HG03045 (cell line): Measurements from ENCODE around the gene ARMH3.

ENCODE experiments used
- ATAC-seq: cut with Tn5 transposase; IDR thresholded peaks from one replicate; pipeline ENCODE4 v1.9.1; 2021; ENCODE audit warnings: mild to moderate bottlenecking, moderate library complexity; ENCODE audit not compliant: unreplicated experiment

ARMH3 gene

GRCh38 chr10:101816376-101816775 is 239.6 kb downstream of the ARMH3 start:
- ATAC-seq: no peak

DNA sequence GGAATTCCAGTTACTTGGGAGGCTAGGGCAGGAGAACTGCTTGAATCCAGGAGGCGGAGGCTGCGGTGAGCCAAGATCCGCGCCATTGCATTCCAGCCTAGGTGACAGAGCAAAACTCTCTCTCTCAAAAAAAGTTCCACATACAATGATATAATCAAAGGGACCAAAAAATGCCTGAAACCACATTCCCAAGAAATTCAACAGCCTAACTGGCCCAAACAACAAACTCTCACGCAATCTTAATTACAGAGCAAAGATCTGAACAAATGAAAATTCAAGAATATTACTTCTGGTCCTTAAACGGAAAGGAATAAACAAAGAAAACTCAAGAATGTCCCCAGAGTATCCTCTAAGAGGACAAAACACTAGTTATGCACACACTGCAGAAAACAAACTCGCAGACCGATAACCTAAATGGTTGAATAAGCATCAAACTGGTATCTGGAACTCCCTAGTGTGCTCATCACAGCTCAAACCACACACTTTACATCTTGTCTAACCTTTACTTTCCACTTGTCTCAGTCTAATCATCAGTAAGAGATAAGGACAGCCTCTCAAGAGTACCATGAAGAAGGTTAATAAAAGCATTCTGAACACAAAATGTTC is 241.4 kb downstream of the ARMH3 start:
- ATAC-seq: no peak

- ATAC-seq: no peak
Measured at GRCh38 chr10:101812606-101813005, 243.4 kb downstream of the ARMH3 start.

- no peak for ATAC-seq
Measured at GRCh38 chr10:101807158-101807557, 248.8 kb downstream of the ARMH3 start.

DNA sequence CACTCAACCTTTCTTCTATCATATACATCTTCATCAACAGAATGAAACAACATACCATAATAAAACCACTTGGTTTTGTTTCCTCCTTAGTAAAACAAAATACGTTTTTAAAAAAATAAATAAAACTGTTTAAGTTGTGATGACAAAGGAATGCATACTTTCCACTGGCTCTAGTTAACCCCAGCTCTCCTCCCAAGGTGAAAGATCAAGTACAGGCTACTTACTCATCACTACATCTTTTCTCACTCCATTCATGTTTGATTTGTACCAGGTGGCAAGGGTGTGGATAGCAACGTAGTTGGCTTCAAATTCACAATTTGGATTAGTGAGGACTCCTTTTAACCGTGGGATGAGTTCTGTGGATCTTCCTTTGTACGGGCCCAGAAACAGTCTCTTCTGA is 252.5 kb downstream of the ARMH3 start:
- ATAC-seq: no peak

DNA sequence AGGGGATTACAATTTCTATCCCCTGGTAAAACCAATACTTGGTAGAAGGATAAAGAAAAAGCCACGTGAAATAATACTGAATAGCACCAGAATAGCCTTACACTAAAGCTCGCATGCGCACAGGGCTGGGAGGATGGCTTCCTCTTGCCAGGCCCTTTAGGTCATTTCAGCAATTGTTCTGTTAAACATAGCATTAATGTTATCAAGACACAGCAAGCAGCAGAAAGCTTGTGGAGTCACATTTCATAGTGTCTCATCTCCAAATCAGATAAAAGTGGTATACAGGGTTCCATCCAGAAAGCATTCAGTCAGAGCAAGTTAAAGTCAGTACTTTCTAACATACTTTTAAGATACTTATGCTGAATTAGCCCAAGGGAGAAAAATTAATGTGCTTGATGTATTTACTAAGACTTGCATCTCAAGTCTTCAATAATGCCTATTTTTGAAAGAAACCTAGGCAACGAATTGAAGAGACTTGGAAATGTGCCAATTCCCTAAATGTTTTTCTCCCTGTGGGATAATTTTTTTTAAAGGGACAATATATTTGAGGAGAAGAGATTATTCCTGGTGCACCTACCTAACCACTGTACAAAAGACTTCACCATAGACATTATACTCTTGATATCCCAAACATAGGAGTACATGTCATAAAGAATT is 258.4 kb downstream of the ARMH3 start:
- no peak for ATAC-seq
